Activated CD4-positive, alpha-beta T cell treated with anti-CD3 and anti-CD28 coated beads, Interleukin-2, Interleukin-4, amounts not matched to agents 100 ng/mL and 50 ng/mL, durations not matched to agents 16 hours and 8 hours (primary cell): ENCODE measurements around the gene SLC12A8.
"Not testable (repeated sequence)": the region's sequence is repeated elsewhere in the genome, so short reads cannot be mapped to it uniquely, and the experiment has no call there.

Experiments used
- DNase-seq: peaks from one replicate; pipeline ENCODE4 v3.0.0-alpha.2; 2020; ENCODE audit warnings: low spot score

SLC12A8 gene

DNA sequence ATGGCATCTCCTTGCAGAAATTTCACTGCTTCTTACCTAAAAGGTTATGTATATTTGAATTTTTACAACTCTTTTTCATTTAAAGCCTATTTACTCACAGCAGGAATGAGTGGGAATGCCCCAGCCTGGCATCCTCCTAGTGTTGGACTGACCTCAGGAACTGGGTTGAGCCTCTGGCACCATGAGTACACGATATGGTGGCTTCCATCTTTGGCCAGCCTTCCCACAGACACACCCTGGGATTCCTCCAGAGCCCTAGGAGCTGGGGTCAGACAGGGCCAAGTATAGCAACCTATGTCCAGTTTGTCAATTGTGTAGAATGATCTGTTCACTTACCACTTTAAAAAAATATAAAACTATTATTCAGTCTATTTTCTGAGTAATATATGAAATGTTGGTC lies 99.6 kb downstream of the SLC12A8 start:
- no peak for DNase-seq

DNA sequence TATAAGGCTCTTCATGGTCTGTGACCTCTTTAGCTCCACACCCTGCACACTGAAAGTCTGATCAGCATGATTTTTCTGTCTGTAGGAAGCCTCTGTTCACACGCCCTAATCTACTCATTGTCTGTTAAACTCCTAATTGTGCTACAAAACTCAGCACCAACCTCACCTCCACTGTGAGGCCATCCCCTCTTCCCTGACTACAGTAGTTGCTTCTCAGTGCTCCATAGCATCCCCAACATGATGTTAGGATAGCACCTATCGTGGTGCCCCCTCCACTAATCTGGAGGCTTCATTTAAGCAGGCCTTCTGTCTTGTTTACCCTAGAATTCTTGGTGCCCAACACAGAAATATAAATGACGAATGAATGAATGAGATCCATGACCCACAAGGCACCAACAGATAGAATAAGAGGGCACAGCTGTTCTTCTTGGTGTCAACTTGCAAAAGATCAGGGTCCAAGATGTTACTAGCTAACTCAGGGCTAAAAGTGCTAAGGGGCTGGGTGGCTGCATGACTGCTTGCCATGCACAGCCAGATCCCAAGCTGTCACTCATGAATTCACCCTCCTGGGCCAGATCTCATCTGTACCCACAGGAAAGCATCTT lies 101.6 kb downstream of the SLC12A8 start:
- no peak for DNase-seq

DNA sequence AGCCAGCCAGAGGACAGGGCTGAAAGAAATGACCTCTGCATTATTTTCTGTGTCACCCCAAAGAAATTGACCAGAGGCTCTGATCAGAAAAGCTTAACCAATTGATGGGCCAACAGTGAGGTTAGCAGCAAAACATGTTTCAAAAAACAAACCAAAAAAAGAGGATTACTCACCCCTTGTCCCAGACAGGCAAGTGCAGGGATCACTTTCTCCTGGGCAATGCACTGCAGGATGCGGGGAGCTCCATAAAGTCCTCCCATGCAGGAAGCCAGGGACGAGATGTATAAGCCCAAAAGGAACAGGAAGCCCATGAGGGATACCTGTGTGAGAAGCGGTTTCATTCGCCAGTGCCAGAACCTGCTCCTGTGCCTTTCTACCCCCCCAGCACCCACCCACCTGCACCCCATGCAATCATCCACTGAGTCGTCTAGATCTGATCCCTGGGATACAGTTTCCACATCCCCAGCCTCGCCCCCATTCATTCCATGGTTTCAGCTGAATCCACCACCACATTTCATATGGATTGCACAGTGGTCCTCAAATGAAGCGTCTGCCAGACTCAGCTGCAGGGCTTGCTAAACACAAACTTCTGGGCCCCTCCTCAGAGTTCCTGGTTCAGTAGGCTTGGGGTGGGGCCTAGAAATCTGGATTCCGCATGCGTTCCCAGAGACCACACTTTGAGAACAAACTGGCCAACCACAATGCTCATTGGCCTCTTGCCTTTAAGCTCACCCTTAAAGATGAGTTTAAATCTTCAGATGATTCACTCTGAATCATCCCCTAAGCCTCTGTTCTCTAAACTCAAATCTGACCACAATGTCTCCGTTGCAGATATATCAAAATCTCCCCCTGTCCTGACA lies 102.3 kb downstream of the SLC12A8 start:
- peak; percentile 57 for DNase-seq

DNA sequence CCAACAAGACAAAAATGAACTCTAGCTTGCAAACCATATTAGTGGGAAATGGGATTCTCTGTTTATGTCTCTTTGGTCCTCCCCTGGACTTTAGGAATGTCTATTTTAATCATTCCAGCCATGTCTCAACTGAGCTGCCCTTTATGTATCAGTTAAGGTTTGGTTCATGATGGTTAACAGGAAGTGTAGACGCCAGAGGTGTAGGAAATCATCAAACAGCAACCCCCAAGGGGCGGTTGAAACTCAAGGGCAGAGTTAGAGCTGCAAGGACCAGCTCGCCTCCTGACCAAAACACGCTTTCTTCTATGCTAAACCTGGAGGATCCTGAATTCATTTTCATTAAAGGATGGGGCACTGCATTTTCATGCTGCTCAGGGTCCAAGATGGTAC lies 103.0 kb downstream of the SLC12A8 start:
- no peak for DNase-seq

DNA sequence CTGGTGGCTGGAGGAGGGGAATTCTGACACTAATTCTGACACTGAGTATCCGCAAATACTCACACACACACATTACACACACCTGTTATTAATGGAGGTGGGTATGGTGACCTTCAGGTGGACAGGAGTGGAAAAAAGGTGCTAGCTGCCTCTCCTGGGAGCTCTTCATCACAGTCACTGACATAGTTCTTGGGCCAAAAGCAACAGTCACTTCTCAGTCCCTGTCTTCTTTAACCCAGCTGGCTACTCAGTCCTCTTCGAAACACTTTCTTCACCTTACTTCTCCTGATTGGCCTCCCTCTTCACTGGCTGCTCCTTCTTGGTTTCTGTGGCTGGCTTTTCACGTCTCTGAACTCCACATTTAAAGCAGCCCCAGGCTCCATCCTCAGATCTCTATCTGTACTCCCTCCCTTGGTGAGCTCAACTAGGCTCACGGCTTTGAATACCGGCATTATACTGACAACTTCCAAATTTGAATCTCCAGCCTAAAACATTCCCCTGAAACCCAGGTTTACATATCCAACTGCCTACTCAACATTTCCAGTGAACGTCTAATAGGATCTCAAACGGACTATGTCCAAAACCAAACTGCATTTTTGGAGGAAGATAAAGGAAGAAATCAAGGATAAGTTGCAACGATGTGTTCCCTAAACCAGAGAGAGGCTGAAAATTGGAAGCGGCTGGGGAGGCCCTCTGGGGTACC lies 103.6 kb downstream of the SLC12A8 start:
- DNase-seq: no peak

DNA sequence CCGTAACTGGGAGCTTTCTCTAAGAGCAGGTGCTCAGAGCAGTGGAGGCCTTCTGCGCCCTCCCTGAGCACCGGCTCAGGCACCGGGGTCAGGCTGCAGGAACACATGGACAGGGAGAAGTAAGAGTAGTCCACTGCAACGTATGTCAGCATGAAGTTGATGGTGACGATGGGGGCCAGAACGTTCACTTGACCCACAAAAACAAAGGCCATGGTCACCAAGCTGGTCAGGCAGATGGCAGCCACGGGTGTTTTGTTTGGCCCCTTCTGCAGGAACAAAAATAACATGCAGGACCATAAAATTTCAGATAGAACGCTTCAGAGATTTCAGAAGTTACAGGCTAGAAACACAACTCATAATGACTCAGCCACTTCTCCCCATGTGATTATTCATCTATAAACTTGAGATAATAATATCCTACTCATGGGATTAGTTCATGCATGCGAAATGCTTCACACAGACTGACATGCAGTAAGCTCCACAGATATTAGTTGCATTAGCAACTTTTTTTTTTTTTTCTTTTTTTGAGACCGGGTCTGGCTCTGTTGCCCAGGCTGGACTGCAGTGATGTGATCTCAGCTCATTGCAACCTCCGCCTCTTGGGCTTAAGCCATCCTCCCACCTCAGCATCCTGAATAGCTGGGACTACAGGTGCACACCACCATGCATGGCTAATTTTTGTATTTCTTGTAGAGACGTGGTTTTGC lies 104.5 kb downstream of the SLC12A8 start:
- peak; percentile 57 for DNase-seq

DNA sequence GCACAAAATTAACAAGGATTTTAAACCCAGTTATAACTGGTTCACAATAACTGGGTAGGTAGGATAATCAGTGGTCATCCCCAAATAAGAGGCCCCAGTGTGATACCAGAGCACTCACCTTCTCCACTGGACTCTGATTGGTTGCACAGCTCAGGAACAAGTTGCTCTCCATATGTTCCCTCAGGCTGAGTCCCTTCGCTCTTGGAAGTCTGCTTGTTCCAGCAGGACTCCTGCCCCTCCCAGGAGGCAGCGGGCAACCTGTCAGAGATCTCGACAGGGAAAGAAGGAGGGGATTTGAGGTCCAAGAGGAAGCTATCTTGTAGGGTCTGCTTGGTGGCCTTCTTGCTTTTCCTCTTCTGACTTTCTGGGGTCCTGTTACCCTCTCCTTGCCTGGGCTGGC lies 105.2 kb downstream of the SLC12A8 start:
- DNase-seq: no peak

DNA sequence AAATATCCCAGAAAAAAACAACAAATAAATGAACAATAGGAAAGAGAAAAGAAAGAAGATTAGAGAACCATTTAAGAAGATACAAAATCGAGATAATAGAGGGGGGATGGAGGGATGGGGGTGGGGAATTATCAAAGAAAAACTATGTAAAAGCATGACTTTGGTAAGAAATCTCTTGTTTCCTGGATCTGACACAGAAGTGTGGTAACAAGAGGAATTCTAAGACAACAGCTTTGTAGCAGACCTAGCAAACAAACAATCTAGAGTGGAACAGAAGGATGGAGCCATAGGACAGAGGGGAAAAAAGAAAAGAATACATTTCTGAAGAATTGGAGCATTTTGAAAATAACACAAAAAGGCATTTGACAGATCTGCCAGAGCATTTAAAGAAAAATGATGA lies 107.4 kb downstream of the SLC12A8 start:
- no peak for DNase-seq

DNA sequence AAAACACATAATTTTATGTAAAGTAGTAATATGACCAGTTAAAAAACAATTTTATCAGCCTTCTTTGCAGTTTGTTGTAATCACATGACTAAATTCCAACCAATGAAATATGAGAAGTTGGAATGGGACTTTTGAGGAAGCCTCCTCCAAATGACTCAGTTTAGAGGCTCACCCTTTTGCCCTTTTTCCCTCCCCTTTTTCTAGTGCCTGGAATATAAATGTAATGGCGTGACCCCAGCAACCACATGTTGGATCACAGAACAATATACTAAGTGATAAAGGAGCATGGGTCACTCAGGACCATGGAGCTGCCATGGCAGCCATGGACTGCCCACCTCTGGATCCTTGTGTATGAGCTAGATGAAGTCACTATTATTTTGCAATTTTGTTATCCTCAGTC lies 107.9 kb downstream of the SLC12A8 start:
- no peak for DNase-seq

DNA sequence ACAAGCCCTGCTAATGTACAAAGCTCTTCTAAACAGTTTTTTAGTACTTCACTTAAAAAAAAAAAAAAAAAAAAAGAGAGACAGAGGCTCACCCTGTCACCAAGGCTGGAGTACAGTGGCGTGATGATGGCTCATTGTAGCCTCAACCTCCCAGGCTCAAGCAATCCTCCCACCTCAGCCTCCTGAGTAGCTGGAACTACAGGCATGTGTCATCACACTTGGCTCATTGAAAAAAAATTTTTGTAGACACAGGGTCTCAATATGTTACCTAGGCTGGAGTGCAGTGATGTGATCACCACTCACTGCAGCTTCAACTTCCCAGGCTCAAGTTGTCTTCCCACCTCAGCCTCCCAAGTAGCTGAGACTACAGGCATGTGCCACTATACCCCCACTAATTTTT lies 109.1 kb downstream of the SLC12A8 start:
- no peak for DNase-seq

DNA sequence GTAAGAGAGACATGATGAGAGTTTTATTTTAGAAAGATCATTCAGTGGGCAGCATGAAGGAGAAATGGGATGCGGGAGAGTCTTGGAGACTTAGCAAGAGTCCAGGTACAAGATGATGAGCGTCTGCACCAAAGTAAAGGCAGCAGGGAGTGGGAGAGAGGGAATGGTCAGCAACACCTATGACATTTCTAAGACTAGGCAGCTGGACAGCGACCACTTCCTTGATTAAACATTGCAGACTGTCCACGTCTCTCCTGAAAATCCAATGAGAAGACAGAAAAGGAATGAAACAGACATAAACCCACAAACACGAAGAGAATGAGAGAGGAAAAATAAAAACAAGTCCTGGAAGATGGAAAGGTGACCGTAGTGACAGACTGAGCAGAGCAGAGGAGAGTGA lies 110.1 kb downstream of the SLC12A8 start:
- no peak for DNase-seq

DNA sequence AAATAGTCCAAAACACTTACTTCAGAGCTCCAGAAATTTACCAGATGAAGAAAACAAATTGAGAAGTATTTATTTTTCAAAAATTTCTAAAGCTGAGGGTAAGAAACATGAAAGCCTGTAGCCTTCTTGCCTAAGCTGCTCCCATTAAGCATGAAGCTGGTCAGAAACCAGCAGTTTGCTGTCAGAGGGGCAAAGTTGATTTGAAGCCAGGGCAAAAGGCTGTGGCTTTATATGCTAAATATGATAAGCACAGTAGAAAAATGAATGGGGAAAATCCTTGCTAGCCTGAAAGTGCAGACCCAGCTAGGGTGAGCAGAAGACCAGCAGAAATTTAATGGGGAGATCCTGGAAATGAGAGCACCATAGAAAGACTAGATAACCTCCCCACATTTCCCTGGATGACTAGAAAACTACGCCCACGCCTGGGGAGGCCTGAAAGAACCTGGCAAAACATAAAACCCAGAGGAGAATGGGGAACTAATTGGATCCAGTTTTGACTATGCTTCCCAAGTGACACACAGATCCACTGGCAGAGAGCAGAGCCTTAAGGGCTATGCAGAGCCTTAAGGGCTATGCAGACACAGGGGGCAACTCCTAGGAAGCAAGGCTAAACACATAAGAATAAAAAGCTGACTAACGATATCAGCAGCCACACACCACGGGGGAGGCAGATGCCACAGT lies 113.8 kb downstream of the SLC12A8 start:
- no peak for DNase-seq

DNA sequence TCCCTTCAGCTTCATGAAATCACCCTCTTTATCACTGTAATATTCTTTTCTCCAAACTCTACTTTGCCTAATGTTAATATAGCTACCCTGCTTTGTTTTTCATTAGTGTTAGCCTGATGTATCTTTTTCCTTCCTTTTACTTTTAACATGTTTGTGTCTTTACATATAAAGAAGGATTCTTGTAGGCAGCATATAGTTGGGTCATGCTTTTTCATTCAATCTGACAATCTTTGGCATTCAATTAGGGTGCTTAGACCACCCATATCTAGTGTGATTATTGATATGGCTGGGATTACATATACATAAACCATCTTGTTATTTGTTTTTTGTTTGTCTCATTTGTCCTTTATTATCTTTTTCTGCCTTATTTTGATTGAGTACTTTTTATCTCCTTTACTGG lies 121.9 kb downstream of the SLC12A8 start:
- DNase-seq: no peak

DNA sequence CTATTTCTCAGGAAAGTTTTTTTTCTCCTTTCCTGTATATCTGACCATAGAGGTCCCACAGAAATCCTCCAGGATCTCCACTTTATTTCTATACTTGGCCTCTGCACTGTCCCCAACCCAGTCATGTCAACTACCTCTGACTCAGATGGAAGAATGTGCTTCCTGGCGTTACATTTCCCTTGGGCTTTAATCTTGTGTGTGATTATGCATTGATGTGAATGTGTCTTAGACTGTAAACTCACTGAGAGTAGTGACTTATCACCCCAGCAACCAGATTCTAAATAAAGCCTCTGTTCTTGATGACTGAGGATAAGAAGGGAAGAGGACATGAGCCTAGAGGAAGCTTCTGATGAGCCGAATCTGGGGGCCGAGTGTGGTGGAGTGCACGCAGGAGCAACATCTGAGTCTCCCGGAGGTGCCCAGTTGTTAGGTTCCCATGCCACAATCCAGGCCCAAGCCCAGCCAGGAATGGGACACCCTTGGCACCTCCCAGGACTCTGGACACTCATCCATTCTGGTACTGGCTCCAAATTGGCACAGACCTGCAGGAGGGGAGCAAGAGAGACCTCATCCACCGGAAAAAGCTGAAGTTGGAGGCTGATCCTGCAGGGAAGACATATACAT lies 124.7 kb downstream of the SLC12A8 start:
- DNase-seq: no peak

DNA sequence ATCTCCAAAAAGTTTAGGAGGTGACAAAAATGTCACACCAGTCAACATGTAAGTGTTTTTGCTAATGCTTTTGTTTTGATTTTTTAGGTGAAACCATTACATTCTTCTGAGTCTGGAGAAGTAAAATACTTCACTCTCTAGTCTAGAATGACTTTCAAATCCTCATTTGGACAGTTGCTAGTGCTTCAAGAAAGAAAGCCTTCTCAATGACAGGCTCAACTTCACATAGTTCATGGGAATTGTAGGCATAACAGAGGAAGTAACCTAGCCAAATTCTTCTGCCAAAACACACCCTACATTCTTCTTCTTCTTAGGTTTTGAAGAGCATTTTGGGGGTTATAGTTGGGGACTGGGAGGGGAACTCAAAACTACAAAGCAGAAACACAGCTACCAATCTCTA lies 127.4 kb downstream of the SLC12A8 start:
- no peak for DNase-seq

DNA sequence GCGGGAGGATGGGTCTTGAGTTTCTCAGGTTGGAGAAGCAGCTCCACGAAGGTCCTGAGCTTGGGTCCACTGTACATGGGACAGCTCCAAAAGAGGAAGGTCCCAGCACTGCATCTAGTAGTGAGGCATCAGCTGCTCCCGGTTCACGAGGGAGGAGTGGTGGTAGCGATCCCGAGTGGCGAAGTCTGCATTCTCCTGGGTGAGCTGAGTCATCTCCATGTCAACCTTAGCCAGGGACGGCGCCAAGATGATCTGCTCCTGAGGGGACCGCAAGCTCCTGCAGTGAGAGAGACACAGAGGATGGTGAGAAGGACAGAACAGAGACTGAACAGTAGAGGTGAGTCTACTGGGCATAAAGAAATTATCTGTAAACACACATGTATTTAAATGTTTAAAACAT lies 128.8 kb downstream of the SLC12A8 start:
- DNase-seq: no peak

DNA sequence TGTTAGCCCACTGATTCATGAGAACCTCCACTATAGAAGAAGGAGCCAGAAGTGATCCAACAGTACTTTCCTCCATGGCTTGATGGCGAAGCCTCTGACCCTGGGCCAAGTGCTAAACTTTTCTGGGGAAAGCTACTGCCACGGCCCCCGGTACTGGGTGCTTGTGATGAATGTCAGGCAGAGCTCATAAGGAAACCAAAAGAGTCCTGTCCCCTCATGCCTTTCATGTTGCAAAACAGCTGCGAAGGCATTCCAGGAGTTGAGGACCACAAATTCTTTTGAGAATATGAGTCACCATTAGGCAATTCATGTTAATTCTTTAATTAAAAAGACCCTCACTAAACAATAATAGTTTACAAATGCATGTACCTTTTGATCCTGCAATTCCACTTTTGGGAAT lies 130.2 kb downstream of the SLC12A8 start:
- not testable (repeated sequence) for DNase-seq

DNA sequence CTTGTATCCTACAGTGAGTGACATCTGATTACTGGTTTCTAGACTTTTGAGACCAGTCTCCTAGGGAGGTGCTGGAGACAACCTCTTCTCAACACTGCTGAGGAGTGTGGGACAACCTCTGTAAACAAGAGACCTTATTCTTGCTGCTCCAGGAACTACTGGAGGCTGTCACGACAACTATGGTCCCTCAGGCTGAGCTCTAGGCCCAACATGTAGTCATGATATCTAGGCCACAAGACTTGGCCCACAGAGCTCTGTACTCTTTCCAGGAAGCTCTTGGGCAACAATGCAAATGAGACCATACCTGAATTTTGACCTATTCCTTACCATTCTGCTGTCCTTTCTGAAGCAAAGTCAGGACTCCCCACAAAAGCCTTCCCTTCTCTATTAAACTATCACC lies 132.5 kb downstream of the SLC12A8 start:
- no peak for DNase-seq

DNA sequence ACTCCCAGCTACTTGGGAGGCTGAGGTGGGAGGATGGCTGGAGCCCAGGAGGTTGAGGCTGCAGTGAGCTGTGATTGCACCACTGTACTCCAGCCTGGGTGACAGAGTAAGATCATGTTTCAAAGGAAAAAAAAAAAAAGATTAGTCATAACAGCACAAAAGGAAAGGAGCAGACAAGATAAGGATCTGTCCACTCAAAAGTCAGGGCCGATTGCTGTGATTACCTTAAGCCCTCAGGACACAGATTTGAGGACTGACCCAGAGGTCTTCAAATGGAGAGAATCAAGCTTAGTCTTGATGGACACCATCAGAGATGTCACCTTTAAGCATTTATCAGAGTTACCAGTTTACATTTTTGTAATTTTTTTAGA lies 132.9 kb downstream of the SLC12A8 start:
- DNase-seq: no peak

DNA sequence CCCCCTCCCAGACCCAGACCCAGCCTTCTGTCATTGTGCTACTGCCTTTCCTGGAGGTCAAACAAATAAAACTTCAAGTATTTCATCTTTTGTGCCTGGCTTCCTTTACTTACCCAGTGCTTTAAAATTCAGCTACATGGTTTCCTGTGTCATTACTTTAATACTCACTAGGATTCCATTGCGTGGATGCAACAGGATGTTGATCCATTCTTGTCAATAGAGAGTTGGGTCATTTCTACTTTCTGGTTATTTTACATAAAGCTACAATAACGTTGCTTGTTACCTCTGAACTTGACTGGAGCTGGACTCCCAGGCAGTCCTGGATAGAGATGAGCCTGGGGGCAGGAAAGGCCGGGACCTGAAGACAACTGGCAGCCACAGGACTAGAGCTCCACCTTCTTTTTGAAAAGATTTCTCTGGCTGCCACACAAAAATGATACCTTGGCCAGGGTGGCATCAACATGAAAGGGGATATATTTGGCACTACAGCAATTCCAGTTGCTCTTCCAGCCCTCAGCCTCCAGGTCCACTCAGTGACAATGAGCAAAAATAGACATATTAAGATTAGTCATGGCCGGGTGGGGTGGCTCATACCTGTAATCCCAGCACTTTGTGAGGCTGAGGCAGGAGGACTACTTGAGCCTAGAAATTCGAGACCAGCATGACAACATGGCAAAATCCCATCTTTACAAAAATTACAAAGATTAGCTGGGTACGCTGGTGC lies 133.4 kb downstream of the SLC12A8 start:
- no peak for DNase-seq

DNA sequence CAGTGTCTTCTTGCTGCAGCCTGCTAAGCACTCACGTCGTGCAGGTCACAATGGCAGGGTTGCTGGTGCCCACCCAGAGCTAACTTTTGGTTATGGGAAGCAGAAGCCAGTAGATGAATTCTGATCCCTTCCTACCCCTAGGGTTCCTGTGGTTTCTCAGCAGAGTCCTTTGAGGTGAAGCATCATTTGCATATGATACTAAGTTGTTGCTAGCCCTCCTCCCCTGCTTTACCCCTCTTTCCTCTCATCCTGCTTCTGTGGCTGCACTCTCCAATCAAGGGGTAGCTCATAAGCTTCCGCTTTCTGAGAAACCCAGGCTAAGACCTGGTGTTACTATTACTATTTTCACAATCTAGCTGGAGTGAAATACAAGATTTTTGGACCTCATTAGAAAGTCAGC lies 134.7 kb downstream of the SLC12A8 start:
- no peak for DNase-seq
